HepG2 (cell line): ENCODE measurements around the gene HLF. TPM values are rescaled to one million over a fixed set of nuclear protein-coding genes. Genes with fewer than 3 reads are reported as not detected.

ENCODE experiments used
- FUBP1 ChIP-seq: sonication (generic); formaldehyde crosslinking; IDR thresholded peaks from 2 replicates; pipeline ENCODE4 v1.5.1; 2020; ENCODE audit warnings: missing genetic modification reagents, mild to moderate bottlenecking, borderline replicate concordance
- IRX3 ChIP-seq: sonication (generic); formaldehyde crosslinking; IDR thresholded peaks from 2 replicates; pipeline ENCODE4 v1.8.1; 2023; ENCODE audit warnings: mild to moderate bottlenecking, low read depth, missing genetic modification reagents, borderline replicate concordance
- KAT2B ChIP-seq: fragments of 150-350 bp; IDR thresholded peaks from 2 replicates; pipeline ENCODE4 v1.6.1; 2014; ENCODE audit warnings: low read depth, low read length, borderline replicate concordance
- KLF9 ChIP-seq: IDR thresholded peaks from 2 replicates; pipeline ENCODE4 v1.6.1; 2016; ENCODE audit warnings: low read depth
- PATZ1 ChIP-seq: sonication (generic); formaldehyde crosslinking; IDR thresholded peaks from 2 replicates; pipeline ENCODE4 v1.4.0; 2020; ENCODE audit warnings: missing genetic modification reagents
- SIX4 ChIP-seq: sonication (generic); formaldehyde crosslinking; IDR thresholded peaks from 2 replicates; pipeline ENCODE4 v1.4.0; 2020; ENCODE audit warnings: missing genetic modification reagents
- SRSF1 ChIP-seq: fragments of 200-400 bp; formaldehyde crosslinking; optimal IDR thresholded peaks from 2 replicates; pipeline ENCODE3; 2017; ENCODE audit warnings: mild to moderate bottlenecking, low read depth, low read length, moderate library complexity
- U2AF2 ChIP-seq: fragments of 200-400 bp; formaldehyde crosslinking; IDR thresholded peaks from 2 replicates; pipeline ENCODE4 v1.6.1; 2017; ENCODE audit warnings: low read depth, mild to moderate bottlenecking, low read length
- ZNF431 ChIP-seq: sonication (generic); formaldehyde crosslinking; IDR thresholded peaks from 2 replicates; pipeline ENCODE4 v1.9.0; 2022; ENCODE audit warnings: missing genetic modification reagents, low read depth, mild to moderate bottlenecking, borderline replicate concordance
- ZNF501 ChIP-seq: sonication (generic); formaldehyde crosslinking; IDR thresholded peaks from 2 replicates; pipeline ENCODE4 v1.5.1; 2020; ENCODE audit warnings: mild to moderate bottlenecking, moderate library complexity, missing genetic modification reagents
- ZNF574 ChIP-seq: sonication (generic); formaldehyde crosslinking; IDR thresholded peaks from 2 replicates; pipeline ENCODE4 v1.4.0; 2020; ENCODE audit warnings: missing genetic modification reagents
- polyA plus RNA-seq, 8 experiments: library from polyadenylated mRNA; depleted of rRNA in 3 of 8; stranded (reverse) in 7 of 8; unstranded in 1 of 8; fragments of >200 nt; fragmentation: Illumina TruSeq in 4 of 8; extraction: Trizol in 4 of 8; gene quantifications; 2 replicates each; pipeline versions ENCODE4 v1.2.1 to v1.2.3, GENCODE V29; 2011 to 2016; ENCODE audit warnings: low read depth in 4 of 8, missing spikeins in 1 of 8, mixed read lengths in 1 of 8; ENCODE audit not compliant: insufficient read depth in 1 of 8
- total RNA-seq, 5 experiments: library from RNA; depleted of rRNA; stranded (reverse); fragments of >200 nt; fragmentation: Illumina TruSeq; extraction: Trizol; gene quantifications; 2 replicates each; pipeline ENCODE4 v1.2.3, GENCODE V29; 2016; ENCODE audit warnings: low read depth in 1 of 5
- TF ChIP-seq, protein P1 (sequence below): sonication (generic); formaldehyde crosslinking; IDR thresholded peaks from 2 replicates; pipeline ENCODE4 v1.5.1; 2020; ENCODE audit warnings: missing genetic modification reagents, mild to moderate bottlenecking, borderline replicate concordance
- TF ChIP-seq, protein P2 (sequence below): sonication (generic); formaldehyde crosslinking; IDR thresholded peaks from 2 replicates; pipeline ENCODE4 v1.8.1; 2023; ENCODE audit warnings: missing genetic modification reagents, mild to moderate bottlenecking, borderline replicate concordance
- TF ChIP-seq, protein P3 (sequence below): sonication (generic); formaldehyde crosslinking; IDR thresholded peaks from 2 replicates; pipeline ENCODE4 v1.8.0; 2022; ENCODE audit warnings: mild to moderate bottlenecking, missing genetic modification reagents; ENCODE audit not compliant: insufficient replicate concordance

The HLF gene
- total and polyA plus RNA-seq, 2 of the 13 experiments (the other 11 are each of a cell fraction or from before 2014, with no cell fraction given), result 202 to 346 TPM

GRCh38 chr17:55238179-55238930 is 26.4 kb upstream of the HLF start (continued):
- TF ChIP-seq ZNF574 (peak; percentile 85), KAT2B (no peak), SIX4 (CRISPR knock-in tag) (no peak), ZNF431 (no peak; the same call in 1 of the 2 replicates), IRX3 (CRISPR knock-in tag) (peak; percentile 44; the same call in 1 of the 2 replicates), SRSF1 (peak; percentile 76), U2AF2 (no peak), FUBP1 (CRISPR knock-in tag) (no peak), PATZ1 (CRISPR knock-in tag) (peak; percentile 64), KLF9 (CRISPR knock-in tag) (no peak), ZNF501 (CRISPR knock-in tag) (peak; percentile 77; the same call in 1 of the 2 replicates)
- TF ChIP-seq, protein P1, sequence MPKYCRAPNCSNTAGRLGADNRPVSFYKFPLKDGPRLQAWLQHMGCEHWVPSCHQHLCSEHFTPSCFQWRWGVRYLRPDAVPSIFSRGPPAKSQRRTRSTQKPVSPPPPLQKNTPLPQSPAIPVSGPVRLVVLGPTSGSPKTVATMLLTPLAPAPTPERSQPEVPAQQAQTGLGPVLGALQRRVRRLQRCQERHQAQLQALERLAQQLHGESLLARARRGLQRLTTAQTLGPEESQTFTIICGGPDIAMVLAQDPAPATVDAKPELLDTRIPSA, result 0 out of 2 replicates have a peak, but pooled peaks have one; percentile 21
- TF ChIP-seq, protein P2, sequence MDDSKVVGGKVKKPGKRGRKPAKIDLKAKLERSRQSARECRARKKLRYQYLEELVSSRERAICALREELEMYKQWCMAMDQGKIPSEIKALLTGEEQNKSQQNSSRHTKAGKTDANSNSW (CRISPR knock-in tag), result no peak
- TF ChIP-seq, protein P3, sequence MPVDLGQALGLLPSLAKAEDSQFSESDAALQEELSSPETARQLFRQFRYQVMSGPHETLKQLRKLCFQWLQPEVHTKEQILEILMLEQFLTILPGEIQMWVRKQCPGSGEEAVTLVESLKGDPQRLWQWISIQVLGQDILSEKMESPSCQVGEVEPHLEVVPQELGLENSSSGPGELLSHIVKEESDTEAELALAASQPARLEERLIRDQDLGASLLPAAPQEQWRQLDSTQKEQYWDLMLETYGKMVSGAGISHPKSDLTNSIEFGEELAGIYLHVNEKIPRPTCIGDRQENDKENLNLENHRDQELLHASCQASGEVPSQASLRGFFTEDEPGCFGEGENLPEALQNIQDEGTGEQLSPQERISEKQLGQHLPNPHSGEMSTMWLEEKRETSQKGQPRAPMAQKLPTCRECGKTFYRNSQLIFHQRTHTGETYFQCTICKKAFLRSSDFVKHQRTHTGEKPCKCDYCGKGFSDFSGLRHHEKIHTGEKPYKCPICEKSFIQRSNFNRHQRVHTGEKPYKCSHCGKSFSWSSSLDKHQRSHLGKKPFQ (CRISPR knock-in tag), result peak; percentile 87
